Measurements from ENCODE around the gene ZNF174.
A peak's percentile ranks its signal among the peaks of the same experiment; 100 is the strongest.

Gene ZNF174

DNA sequence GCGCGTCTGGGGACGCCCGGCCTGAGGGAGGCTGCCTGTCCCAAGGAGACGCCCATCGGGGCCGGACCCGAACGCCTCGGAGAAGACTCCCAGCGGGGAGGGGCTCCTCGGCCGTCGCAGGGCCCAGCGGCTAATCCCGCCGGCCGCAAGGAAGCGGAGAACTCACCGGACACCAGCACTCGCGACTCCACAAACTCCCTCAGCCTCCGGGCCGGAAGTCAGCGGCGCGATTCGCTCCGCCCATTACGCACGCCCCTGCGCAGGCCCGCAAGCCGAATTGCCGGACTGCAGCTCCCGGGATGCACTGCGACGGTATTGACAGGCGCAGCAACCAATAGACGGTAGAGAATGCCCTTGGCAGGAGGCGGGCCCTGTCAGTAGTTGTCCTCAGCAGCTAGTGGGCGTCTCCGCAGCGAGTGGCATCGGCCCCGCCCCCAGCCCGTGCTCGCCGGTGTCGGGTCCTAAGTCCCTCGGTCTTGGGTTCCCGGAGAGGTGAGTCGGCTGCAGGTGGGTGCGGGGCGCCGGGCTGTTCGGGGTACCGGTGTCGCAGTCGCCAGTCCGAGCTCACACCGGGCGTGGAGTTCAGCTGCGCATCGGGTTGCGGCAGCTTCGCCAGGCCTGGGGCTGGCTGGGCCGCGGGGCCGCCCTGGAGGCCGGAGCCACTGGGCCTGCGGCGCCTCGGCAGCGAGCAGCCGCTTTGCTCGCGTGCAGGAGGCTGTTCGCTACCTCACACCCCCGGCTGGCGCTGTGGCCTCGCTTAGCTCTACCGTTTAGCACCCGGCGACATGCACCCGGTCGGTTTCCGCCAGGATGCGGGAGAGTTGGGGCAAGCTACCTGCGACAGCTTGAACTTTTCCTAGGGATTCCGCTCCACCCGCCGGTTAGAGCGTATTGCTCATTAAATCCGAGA is at the start of gene ZNF174, which contains the start of gene ZSCAN32:
ZNF174 (plus strand) TSS at position 437 of the 910 bp plus-strand sequence. CDS start 790 bp downstream, outside the sequence.
ZSCAN32 (minus strand) TSS at position 226 of the 910 bp plus-strand sequence. CDS start 3,447 bp downstream, outside the sequence.
- peak; percentile 91 for DNase-seq

- no peak for DNase-seq
Observed at GRCh38 chr16:3355589-3355988, 45.4 kb upstream of the ZNF174 start, which contains the start of gene OR2C1. TSS of gene OR2C1 (plus strand) at chr16:3355889. CDS start at chr16:3355941, 52 bp downstream.

DNA sequence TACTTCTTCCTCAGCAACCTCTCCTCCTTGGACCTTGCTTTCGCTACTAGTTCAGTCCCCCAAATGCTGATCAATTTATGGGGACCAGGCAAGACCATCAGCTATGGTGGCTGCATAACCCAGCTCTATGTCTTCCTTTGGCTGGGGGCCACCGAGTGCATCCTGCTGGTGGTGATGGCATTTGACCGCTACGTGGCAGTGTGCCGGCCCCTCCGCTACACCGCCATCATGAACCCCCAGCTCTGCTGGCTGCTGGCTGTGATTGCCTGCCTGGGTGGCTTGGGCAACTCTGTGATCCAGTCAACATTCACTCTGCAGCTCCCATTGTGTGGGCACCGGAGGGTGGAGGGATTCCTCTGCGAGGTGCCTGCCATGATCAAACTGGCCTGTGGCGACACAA is 44.9 kb upstream of the ZNF174 start:
- no peak for DNase-seq

- DNase-seq: no peak
Observed at GRCh38 chr16:3358871-3359270, 42.1 kb upstream of the ZNF174 start.

DNA sequence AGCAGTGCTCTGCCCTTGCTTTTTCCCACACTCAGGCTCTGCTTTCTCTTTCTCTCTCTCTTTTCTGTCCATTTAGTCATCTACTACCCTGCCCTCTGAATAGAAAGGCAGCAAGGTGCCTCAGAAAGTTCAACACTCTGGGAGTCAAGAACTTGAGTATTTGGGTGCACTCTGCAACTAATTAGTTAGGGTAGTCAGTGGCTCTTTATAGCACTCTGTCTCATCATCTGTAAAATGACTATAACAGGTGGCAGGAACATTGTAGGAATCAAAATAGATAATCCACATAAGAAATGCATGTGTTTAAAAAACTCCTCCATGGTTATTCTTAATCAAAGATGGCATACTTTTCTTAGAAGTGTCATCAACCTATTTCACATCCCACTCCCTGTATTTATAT is 38.1 kb upstream of the ZNF174 start:
- DNase-seq: no peak

- no peak for DNase-seq
Observed at GRCh38 chr16:3363793-3364192, 37.2 kb upstream of the ZNF174 start.

GRCh38 chr16:3364774-3365427 is 36.1 kb upstream of the ZNF174 start:
- peak; percentile 88 for DNase-seq

DNA sequence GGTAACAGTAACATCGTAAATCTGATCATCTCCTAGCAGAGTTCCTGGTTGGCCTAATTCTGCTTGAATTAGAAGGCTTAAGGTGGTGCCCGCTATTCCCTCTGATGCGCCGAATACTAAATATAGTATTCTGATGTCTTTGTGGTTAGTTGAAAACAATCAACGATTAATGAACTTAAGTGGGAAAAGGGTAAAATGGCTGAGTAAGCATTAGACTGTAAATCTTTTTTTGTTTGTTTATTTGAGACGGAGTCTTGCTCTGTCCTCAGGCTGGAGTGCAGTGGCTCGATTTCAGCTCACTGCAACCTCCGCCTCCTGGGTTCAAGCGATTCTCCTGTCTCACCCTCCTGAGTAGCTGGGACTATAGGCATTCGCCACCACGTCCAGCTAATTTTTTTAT is 31.9 kb upstream of the ZNF174 start:
- no peak for DNase-seq

GRCh38 chr16:3375680-3376079 is 25.3 kb upstream of the ZNF174 start:
- DNase-seq: no peak

DNA sequence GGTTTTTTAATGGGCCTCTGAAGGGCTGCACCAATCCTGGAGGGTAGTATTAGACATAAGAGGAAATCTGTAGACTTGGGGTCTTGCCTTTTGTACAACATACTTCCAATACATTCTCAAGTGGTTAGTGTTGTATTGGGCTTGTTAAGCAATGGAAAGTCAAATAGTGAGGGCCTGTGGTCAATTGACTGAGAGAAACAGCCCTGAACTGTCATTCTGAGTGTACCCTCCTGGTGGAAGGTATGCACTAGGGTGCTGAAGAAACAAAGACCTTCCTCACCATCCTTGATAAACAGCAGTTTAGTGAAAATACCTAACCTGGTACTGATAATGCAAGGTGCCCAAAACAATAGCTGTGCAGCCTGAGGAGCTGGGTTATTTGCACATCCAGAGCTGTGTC is 23.1 kb upstream of the ZNF174 start:
- no peak for DNase-seq

DNA sequence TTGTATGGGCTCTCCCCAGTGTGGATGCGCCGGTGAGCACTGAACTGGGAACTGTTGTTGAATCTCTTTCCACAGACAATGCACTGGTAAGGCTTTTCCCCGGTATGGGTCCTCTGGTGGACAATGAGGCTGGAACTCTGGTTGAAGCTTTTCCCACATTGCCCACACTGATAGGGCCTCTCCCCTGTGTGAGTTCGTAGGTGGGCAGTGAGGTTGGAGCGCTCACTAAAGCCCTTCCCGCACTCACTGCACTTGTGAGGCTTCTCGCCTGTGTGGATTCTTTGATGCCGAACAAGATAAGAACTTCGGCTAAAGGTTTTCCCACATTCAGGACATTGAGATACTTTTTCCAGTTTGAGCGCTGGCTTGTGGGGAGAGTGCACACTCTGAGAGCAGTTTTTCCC is 18.0 kb upstream of the ZNF174 start:
- no peak for DNase-seq

DNA sequence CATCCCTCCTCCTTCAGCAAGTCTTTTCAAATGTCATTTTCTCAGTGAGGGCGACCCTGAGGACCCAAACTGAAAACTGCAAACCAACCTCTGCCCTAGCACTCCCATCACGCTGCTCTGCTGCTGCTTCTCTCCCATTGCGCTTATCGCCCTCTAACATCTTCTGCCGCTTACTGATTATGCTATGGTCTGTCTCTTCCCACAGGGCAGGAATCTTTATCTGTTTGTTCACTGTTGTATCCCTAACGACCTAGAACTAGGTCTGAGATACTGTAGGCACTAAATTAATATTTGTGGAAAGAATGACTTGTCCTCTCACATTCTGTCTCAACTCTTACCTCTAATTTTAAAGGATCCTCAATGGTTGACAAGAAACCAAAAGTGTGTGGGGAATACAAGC is 12.7 kb upstream of the ZNF174 start:
- no peak for DNase-seq

DNA sequence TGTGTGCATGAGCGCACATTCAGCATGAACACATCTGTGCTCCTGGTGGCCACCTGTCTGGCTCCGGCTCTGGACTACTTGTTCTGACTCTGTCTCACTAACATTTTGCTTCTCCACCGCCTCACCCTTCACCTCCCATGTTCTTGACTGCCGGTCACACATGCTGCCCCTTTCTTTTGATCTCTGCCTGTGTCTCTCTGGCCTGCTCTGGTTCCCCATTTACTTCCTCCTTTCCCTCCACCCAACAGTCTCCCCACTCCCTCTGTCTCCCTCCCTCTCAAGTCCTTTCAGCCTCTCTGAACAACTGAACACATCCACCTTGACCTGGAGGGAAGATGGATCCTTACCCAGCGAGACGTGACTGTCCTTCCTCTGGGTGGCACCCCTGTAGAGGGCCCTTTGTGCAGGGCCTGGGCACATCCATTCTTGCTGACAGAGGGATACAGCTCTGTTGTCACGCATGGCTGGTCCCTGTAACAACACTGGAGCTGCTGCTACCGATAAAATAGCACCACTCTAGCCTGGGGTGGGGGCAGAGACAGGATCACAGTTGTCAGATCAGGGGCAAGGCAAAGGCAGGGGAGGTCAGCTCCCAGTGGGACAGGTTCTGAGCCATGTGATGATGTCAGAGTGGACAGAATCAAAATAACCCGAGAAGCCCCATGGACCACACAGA is 11.2 kb upstream of the ZNF174 start:
- no peak for DNase-seq

DNA sequence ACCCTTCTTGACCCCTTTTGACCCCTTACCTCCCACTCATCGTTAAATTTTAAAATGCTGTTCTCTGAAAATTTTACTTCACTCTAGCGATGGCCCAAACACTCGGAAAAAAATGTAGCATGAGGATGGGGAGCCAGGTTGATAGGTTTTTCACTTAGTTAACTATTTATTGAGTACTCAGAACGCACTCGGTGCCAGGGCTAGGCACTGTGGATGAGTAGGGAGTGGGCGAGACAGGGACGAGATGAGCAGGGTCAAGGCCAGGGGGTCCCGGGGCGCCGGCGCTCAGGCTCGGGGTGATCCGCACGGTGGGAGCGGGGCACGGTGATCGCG is 603 bp upstream of the ZNF174 start:
- DNase-seq: no peak

GRCh38 chr16:3401719-3402397 is 843 bp downstream of the ZNF174 start:
- DNase-seq: no peak

GRCh38 chr16:3408561-3409197 is 7.7 kb downstream of the ZNF174 start:
- no peak for DNase-seq

- DNase-seq: no peak
Observed at GRCh38 chr16:3413730-3414379, 12.8 kb downstream of the ZNF174 start.

- DNase-seq: no peak
Observed at GRCh38 chr16:3431779-3432219, 30.8 kb downstream of the ZNF174 start.

- DNase-seq: no peak
Observed at GRCh38 chr16:3434373-3434772, 33.4 kb downstream of the ZNF174 start.

DNA sequence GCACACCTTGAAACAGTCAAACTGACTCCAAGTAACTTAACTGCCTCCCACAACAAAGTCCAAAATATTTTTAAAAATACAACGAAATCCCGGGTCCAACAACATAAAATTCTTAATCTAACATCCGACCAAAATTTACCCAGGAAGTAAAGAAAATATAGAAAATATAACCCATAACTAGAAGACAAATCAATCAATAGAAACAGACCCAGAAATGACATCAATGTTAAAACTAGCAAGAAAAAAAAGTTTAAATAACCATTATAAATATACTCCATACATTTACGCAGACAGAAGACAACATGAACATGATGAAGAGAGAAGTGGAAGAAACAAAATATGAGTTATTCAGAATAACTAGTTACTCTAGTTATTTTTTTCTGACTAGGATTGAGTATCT is 38.6 kb downstream of the ZNF174 start:
- DNase-seq: no peak

DNA sequence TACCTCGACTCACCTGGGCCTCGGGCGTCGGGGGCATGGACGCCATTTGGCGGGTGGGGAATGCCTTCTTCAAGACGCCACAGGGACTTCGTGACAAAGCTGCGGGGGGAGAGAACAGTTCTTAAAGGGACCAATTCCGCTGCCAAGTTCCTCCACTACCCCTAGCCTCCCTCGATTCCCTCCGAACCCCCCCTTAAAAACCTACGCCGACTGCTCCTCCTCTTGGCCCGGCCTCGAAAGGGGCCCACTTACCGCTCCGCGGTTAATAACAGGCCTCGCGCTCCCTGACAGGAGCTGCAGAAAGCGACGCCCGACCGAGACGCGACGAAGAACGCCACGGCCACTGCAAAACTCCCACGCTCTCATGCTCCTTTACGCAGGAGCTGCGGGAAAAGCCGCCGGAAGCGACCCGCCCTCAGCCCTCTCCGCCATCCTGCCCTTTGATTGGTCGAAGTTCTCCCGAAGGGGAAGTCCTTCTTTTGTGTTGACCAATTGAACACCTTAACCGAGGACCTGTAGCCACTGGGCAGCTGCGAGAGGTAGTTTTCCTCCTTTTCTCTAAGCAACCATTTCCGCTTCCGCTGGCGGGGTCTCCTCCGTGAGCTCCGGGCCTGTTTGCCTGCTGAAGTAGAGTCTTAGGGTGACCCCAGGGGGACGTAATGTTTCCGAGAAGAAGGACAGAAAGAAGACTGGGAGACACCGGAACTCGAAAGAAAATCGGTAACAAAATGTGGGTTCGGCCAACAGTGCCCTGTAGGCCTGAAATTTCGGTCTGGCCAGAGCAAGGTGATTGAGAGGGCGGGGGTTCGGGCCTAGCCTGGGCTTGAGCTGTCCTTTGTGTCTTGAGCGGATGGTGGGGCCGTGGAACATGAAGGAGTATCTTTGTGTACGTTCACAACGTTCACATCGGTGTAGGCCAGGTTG is 42.4 kb downstream of the ZNF174 start, which contains the start of the genes NAA60 and ZNF597:
NAA60 (plus strand) TSS at position 573 of the 924 bp plus-strand sequence. CDS start 32,548 bp downstream, outside the sequence.
ZNF597 (minus strand) TSS at position 397 of the 924 bp plus-strand sequence; CDS start at position 46, 351 bp downstream.
- peak; percentile 76 for DNase-seq

Measured in NCI-H1417 treated with DMSO at 0.1 percent for 48 hours (cell line).